ENCODE data around the gene PCDHB4.
"Not testable (repeated sequence)": the region's sequence is repeated elsewhere in the genome, so short reads cannot be mapped to it uniquely, and the experiment has no call there.

Gene PCDHB4

GRCh38 chr5:141121985-141122384 lies 367 bp downstream of the PCDHB4 start:
- ChIA-PET CTCF (no interaction called here), POLR2A (ENCODE audit: low non-redundant PET) (no interaction called here)
- no peak overlapping the region for H3K27ac ChIP-seq
- DNase-seq (ENCODE audit: low spot score): no peak
- no peak for TF ChIP-seq CTCF (conservative IDR thresholded peaks at IDR 0.05; ENCODE audit: low read depth)

GRCh38 chr5:141123396-141124135 lies 1.9 kb downstream of the PCDHB4 start:
- CTCF ChIA-PET: not testable (repeated sequence)

GRCh38 chr5:141127305-141127704 lies 5.7 kb downstream of the PCDHB4 start:
- ChIA-PET POLR2A (ENCODE audit: low non-redundant PET) (no interaction called here), CTCF (interaction anchor here (0.6 to 0.9 kb wide), 2 partner anchors 96 to 253 kb away, joined by 4 to 8 read pairs; partner anchors contain the start of gene PCDHB14)
- no peak for DNase-seq (ENCODE audit: low spot score)

More at GRCh38 chr5:141123396-141124135, 1.9 kb downstream of the PCDHB4 start:
- DNase-seq (ENCODE audit: low spot score); H3K27ac ChIP-seq; POLR2A ChIA-PET (ENCODE audit: low non-redundant PET): not testable (repeated sequence)

GRCh38 chr5:141135030-141135717 lies 13.6 kb downstream of the PCDHB4 start, which contains the start of gene PCDHB5:
Gene PCDHB5, plus strand, starts transcription at chr5:141135206. Its CDS starts 229 bp downstream, at chr5:141135435.
- ChIA-PET POLR2A (ENCODE audit: low non-redundant PET) (no interaction called here), CTCF (interaction anchor here (0.6 to 0.7 kb wide), 2 partner anchors 52 to 309 kb away, joined by 3 read pairs; no protein-coding TSS in a partner anchor)
- DNase-seq (ENCODE audit: low spot score): no peak
- no peak within 1 kb of the TSS for H3K27ac ChIP-seq
- TF ChIP-seq CTCF (conservative IDR thresholded peaks at IDR 0.05; ENCODE audit: low read depth): peak; percentile 63

More at GRCh38 chr5:141127305-141127704, 5.7 kb downstream of the PCDHB4 start:
- TF ChIP-seq CTCF (conservative IDR thresholded peaks at IDR 0.05; ENCODE audit: low read depth): no peak
- H3K27ac ChIP-seq: no peak overlapping the region

- DNase-seq (ENCODE audit: low spot score): no peak
- TF ChIP-seq CTCF (conservative IDR thresholded peaks at IDR 0.05; ENCODE audit: low read depth): no peak
- ChIA-PET CTCF (interaction anchor here (0.7 kb wide), 1 partner anchor 52 kb away, joined by 3 read pairs; no protein-coding TSS in a partner anchor), POLR2A (ENCODE audit: low non-redundant PET) (no interaction called here)
- H3K27ac ChIP-seq: no peak overlapping the region
Measured at GRCh38 chr5:141135718-141136266, 14.2 kb downstream of the PCDHB4 start.

GRCh38 chr5:141137346-141137745 lies 15.7 kb downstream of the PCDHB4 start:
- CTCF ChIA-PET; DNase-seq (ENCODE audit: low spot score); POLR2A ChIA-PET (ENCODE audit: low non-redundant PET); H3K27ac ChIP-seq: not testable (repeated sequence)

GRCh38 chr5:141149812-141150211 lies 28.2 kb downstream of the PCDHB4 start, which contains the start of gene PCDHB6:
Gene PCDHB6, plus strand, starts transcription at chr5:141150057. Its CDS starts 201 bp downstream, at chr5:141150258.
- H3K27ac ChIP-seq: no peak within 1 kb of the TSS
- peak; percentile 26 for DNase-seq (ENCODE audit: low spot score)
- POLR2A ChIA-PET (ENCODE audit: low non-redundant PET): no interaction called here
- CTCF ChIA-PET: interaction anchor here (0.6 to 1.2 kb wide), 5 partner anchors 18 to 411 kb away, joined by 3 to 4 read pairs (median 3); partner anchors contain the start of gene PCDHA8
- peak; percentile 28 for TF ChIP-seq CTCF (conservative IDR thresholded peaks at IDR 0.05; ENCODE audit: low read depth)
